Mucosa of descending colon (tissue), 3 donors: Measurements from ENCODE around the gene LEFTY1. TPM values are rescaled to one million over a fixed set of nuclear protein-coding genes. Genes with fewer than 3 reads are reported as not detected.

ENCODE experiments used
- ATAC-seq: fragments of 200-7000 bp; cut with Tn5 transposase; one replicate; pipeline ENCODE4 v1.9.1; 2020; ENCODE audit warnings: mild to moderate bottlenecking, moderate library complexity
- DNase-seq, 3 donors: peaks; one replicate each; pipeline ENCODE4 v3.0.0-alpha.2; 2020
- H3K36me3 ChIP-seq: fragments of 200-600 bp; one replicate; pipeline ENCODE4 v1.8.0; 2021; ENCODE audit warnings: low read depth, mild to moderate bottlenecking
- H3K4me1 ChIP-seq: fragments of 200-600 bp; one replicate; pipeline ENCODE4 v1.8.0; 2021; ENCODE audit warnings: low read depth, mild to moderate bottlenecking
- H3K4me3 ChIP-seq: fragments of 200-600 bp; one replicate; pipeline ENCODE4 v1.8.0; 2021; ENCODE audit warnings: mild to moderate bottlenecking
- H3K9me3 ChIP-seq: fragments of 200-600 bp; one replicate; pipeline ENCODE4 v1.8.0; 2021; ENCODE audit warnings: mild to moderate bottlenecking
- intact Hi-C, 2 donors: fragments of 100-400 bp; cut with DNase I in 1 of 2; cut with micrococcal nuclease in 1 of 2; formaldehyde crosslinking; loops; one replicate each; pipeline versions ENCODE4 v1.11.0 to v1.11.1; 2022; cut with DNase I, micrococcal nuclease
- total RNA-seq, 3 donors: library from RNA; stranded (reverse); fragmentation: NEBNext Ultra II Directional in 2 of 3; extraction: Animal tissue kit (Norgen Biotek cat#: 25700) in 2 of 3; gene quantifications; one replicate each; pipeline versions ENCODE4 v1.2.1 to v1.2.4, GENCODE V29; 2021 to 2023
- TF ChIP-seq, protein P1 (sequence below): fragments of 200-600 bp; IDR thresholded peaks from one replicate; pipeline ENCODE4 v1.8.0; 2022; ENCODE audit warnings: antibody characterized with exemption, mild to moderate bottlenecking
- donor health status: DM: no; HTN: no; CAD: no; lungs with moderate emphysema.
- donor health status: DM: no; HTN: no; CAD: no.
- donor health status: DM: no; HTN: yes; CAD: no.

LEFTY1 gene
- total RNA-seq, 3 donors from 2014 or later: 27.3 to 199 (median 60.3) TPM

DNA sequence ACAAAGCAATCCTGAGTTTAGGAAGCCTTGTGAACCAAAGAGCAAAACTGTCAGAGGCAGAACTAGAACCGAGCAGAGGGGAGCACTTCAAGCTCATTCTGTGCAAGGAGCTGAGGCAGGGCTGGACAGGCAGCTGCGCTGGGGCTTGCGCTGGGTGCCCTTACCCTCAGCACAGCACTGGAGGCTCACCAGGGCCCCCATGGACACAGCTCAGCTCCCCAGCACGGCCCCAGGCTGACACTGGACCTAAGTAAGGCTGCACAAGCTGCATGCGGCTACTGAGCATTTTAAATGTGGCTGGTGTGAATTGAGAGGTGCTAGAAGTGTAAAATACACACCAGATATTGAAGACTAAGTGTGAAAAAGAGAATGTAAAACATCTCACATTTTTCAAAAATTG is 28.8 kb downstream of the LEFTY1 start:
- TF ChIP-seq, protein P1, sequence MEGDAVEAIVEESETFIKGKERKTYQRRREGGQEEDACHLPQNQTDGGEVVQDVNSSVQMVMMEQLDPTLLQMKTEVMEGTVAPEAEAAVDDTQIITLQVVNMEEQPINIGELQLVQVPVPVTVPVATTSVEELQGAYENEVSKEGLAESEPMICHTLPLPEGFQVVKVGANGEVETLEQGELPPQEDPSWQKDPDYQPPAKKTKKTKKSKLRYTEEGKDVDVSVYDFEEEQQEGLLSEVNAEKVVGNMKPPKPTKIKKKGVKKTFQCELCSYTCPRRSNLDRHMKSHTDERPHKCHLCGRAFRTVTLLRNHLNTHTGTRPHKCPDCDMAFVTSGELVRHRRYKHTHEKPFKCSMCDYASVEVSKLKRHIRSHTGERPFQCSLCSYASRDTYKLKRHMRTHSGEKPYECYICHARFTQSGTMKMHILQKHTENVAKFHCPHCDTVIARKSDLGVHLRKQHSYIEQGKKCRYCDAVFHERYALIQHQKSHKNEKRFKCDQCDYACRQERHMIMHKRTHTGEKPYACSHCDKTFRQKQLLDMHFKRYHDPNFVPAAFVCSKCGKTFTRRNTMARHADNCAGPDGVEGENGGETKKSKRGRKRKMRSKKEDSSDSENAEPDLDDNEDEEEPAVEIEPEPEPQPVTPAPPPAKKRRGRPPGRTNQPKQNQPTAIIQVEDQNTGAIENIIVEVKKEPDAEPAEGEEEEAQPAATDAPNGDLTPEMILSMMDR: no peak
- H3K4me1 ChIP-seq: no peaks in the 10 kb centered on the region
- H3K9me3 ChIP-seq: no peaks in the 10 kb centered on the region
- no peaks in the 10 kb centered on the region for H3K36me3 ChIP-seq
- ATAC-seq (no peak), DNase-seq (peak in 1 of 3 donors; percentile 25)
- no peak overlapping the region for H3K4me3 ChIP-seq
- intact Hi-C loops: no loop called here

DNA sequence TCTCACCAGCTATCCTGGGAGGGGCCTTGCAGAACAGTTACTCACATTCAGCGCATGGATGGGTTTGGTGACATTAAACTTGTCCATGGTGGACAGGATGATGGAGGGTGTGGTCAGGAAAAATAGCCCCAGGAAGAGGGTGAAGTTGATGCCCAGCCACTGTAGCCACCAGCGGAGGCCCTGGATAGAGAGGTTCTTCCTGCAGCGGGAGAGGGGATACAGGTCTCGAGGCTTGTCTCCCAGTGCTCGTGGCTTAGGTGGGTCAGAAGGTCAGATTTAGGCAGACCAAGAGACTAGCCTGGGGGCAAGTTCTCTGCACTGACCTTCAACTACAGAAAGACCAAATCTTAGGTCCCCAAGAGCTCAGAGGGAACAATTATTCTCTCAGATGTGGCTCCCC is 29.8 kb downstream of the LEFTY1 start:
- peak in 1 of 3 donors; percentile 19 for DNase-seq
- Histone ChIP-seq H3K4me1 (no peaks in the 10 kb centered on the region), H3K4me3 (no peak overlapping the region), H3K36me3 (no peaks in the 10 kb centered on the region), H3K9me3 (no peaks in the 10 kb centered on the region)
- ATAC-seq: no peak
- intact Hi-C loops: no loop called here
- TF ChIP-seq, protein P1: no peak

DNA sequence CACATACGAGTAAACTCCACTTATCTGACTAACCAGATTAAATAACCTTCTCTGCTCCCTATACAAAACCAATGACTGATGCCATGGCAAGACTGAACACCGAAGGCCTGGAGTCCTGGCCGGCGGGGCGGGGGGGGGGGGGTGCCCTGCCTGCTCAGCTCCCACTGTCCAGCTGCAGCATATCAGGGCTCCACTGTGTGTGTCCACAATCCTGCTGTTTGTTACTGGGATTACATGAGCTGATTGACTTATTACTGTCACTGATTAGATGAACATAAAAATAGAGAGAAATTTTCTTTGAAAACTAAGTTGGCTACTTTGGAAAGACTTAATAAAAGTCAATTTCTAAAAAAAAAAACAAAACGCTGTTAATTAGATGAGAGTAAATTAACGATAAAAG is 31.7 kb downstream of the LEFTY1 start:
- TF ChIP-seq, protein P1: no peak
- intact Hi-C loops: no loop called here
- Histone ChIP-seq H3K4me3 (no peak overlapping the region), H3K4me1 (no peaks in the 10 kb centered on the region), H3K36me3 (no peaks in the 10 kb centered on the region), H3K9me3 (no peaks in the 10 kb centered on the region)
- ATAC-seq (no peak), DNase-seq (peak in 1 of 3 donors; percentile 5)

DNA sequence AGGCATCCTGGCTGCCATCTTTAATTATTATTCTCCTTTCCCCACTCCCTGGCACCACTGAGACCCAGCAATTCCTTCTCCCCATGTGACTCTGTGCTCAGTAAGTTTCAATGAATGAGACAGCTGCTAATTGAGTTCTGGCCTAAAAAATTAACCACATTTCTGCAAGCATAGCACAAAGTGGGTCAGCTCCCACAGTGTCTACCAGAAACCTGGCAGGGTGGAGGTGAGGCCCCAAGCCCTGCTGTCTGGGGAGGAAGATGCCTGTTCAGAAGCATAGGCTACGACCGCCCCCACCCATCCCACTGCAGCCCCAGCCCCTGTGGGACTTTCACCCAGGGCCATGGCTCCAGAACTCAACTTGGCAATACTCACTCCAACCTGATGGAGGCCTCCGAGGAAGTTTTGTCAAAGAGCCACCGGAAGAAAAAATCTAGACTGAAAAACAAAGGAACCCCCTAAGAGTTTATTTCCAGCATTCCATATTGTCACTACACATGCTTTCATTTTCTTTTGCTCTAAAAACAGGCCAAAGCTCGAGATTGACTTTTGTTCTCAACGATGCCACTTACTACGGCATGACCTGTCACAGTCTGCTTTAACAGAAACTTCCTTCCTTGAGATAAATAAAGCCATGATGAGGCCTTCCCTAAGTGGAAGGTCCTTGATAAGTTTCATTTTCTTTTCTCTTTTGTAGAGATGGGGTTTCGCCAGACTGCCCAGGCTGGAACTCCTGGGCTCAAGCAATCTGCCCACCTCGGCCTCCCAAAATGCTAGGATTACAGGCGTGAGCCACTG is 33.2 kb downstream of the LEFTY1 start:
- H3K4me1 ChIP-seq: no peaks in the 10 kb centered on the region
- no peaks in the 10 kb centered on the region for H3K36me3 ChIP-seq
- intact Hi-C loops: no loop called here
- no peaks in the 10 kb centered on the region for H3K9me3 ChIP-seq
- no peak overlapping the region for H3K4me3 ChIP-seq
- ATAC-seq: no peak
- TF ChIP-seq, protein P1: no peak
- DNase-seq: peak in 1 of 3 donors; percentile 36

DNA sequence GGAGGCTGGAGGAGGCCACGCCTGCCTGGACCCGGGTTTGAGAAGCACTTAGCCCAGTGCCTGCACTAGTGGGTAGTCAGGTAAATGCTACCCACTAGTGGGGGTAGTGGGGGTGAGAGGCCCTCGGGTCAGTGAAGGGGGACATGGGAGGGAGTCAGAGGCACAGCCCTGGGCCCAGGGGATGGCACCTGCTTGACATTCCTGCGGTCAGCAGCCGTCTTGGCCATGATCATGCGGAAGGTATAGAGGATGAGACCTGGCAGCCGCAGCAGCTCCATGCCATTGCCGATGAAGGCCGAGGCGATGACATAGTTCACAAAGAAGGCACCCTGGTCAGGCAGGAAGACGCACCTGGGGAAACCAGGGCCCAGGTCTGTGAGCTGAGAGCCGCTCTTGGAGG is 35.5 kb downstream of the LEFTY1 start:
- H3K9me3 ChIP-seq: no peaks in the 10 kb centered on the region
- TF ChIP-seq, protein P1: no peak
- no peak for ATAC-seq
- H3K36me3 ChIP-seq: no peaks in the 10 kb centered on the region
- intact Hi-C loops: no loop called here
- H3K4me1 ChIP-seq: peaks cover 3% of the 10 kb centered on the region
- DNase-seq: peak in 1 of 3 donors; percentile 29
- H3K4me3 ChIP-seq: no peak overlapping the region
